Fibroblast of lung (primary cell): Measurements from ENCODE around the gene EID2B.
A peak's percentile ranks its signal among the peaks of the same experiment; 100 is the strongest.

Experiments
- CTCF ChIP-seq, 2 donors: IDR thresholded peaks in 1 of 2; conservative IDR thresholded peaks in 1 of 2; 1 replicate in 1 of 2; 2 replicates in 1 of 2; pipeline ENCODE4 v1.5.1; 2011 to 2012; ENCODE audit warnings: low read length in 2 of 2, control low read depth in 1 of 2, inconsistent platforms in 1 of 2, low read depth in 1 of 2, mild to moderate bottlenecking in 1 of 2
- EZH2 ChIP-seq: IDR thresholded peaks from 2 replicates; pipeline ENCODE4 v1.5.1; 2012; ENCODE audit warnings: low read length, control low read depth, mild to moderate bottlenecking; ENCODE audit errors: missing control alignments

GRCh38 chr19:39539518-39540332 is 7.1 kb upstream of the EID2B start, which contains the start of gene EID2:
- TF ChIP-seq EZH2 (no peak), CTCF (conservative IDR thresholded peaks at IDR 0.05 in 1 of 2, IDR thresholded peaks at IDR 0.05 in 1 of 2; ENCODE audit: low read depth in 1 of 2, low read length in 2 of 2) (peak; percentile 78 to 88)
